SK-N-MC (cell line): ENCODE measurements around the gene FOXP4.

Source experiments
- DNase-seq: peaks from one replicate; pipeline ENCODE4 v3.0.0-alpha.2; 2011; ENCODE audit warnings: low read depth, low spot score
- H3K27ac ChIP-seq: fragments of 200-600 bp; sonication (generic); 2 replicates; pipeline ENCODE4 v1.5.1; 2016; ENCODE audit warnings: mixed run types
- H3K36me3 ChIP-seq: fragments of 200-600 bp; sonication (generic); 2 replicates; pipeline ENCODE4 v1.6.1; 2017; ENCODE audit warnings: antibody characterized with exemption, low read length, mixed read lengths; ENCODE audit not compliant: insufficient read depth
- H3K4me3 ChIP-seq: fragments of 200-600 bp; sonication (generic); 2 replicates; pipeline ENCODE4 v1.5.1; 2016
- H3K9ac ChIP-seq: fragments of 200-600 bp; sonication (generic); 2 replicates; pipeline ENCODE4 v1.8.0; 2017; ENCODE audit warnings: mixed run types, mixed read lengths; ENCODE audit not compliant: insufficient read length
- H3K9me3 ChIP-seq: fragments of 200-600 bp; sonication (generic); 2 replicates; pipeline ENCODE4 v1.6.1; 2017; ENCODE audit warnings: low read depth, mild to moderate bottlenecking, antibody characterized with exemption, low read length, moderate library complexity, mixed read lengths
- EZH2 ChIP-seq: fragments of 200-600 bp; sonication (generic); IDR thresholded peaks from one replicate; pipeline ENCODE4 v1.6.1; 2017; ENCODE audit warnings: antibody characterized with exemption
- FOXP2 ChIP-seq: optimal IDR thresholded peaks from 2 replicates; pipeline ENCODE3; 2011; ENCODE audit warnings: mild to moderate bottlenecking, moderate library complexity; ENCODE audit not compliant: insufficient read depth; ENCODE audit errors: extremely low read length, control extremely low read depth
- POLR2AphosphoS5 ChIP-seq: IDR thresholded peaks from 2 replicates; pipeline ENCODE4 v1.6.1; 2012; ENCODE audit warnings: mild to moderate bottlenecking, low read depth, low read length, borderline replicate concordance

Gene FOXP4

GRCh38 chr6:41644297-41644879 is 98.2 kb downstream of the FOXP4 start:
- peak overlapping the region; percentile 100 for H3K27ac ChIP-seq
- TF ChIP-seq EZH2 (no peak), FOXP2 (no peak), POLR2AphosphoS5 (peak; percentile 54; the same call in 1 of the 2 replicates)
- H3K9me3 ChIP-seq, result no peaks in the 10 kb centered on the region
- DNase-seq, result no peak
- H3K9ac ChIP-seq, result peak overlapping the region; percentile 73
- H3K36me3 ChIP-seq, result peaks cover 89% of the 10 kb centered on the region
- peak overlapping the region; percentile 72 for H3K4me3 ChIP-seq

GRCh38 chr6:41645007-41645618 is 98.9 kb downstream of the FOXP4 start:
- H3K4me3 ChIP-seq, result peak overlapping the region; percentile 72
- peak overlapping the region; percentile 46 for H3K9ac ChIP-seq
- peak overlapping the region; percentile 100 for H3K27ac ChIP-seq
- no peak for TF ChIP-seq POLR2AphosphoS5
- TF ChIP-seq FOXP2, result no peak
- no peak for TF ChIP-seq EZH2
- no peak for DNase-seq
- peaks cover 89% of the 10 kb centered on the region for H3K36me3 ChIP-seq
- no peaks in the 10 kb centered on the region for H3K9me3 ChIP-seq

- H3K9me3 ChIP-seq, result no peaks in the 10 kb centered on the region
- H3K4me3 ChIP-seq, result peak overlapping the region; percentile 72
- H3K27ac ChIP-seq, result peak overlapping the region; percentile 100
- no peak; the same call in 1 of the 2 replicates for TF ChIP-seq POLR2AphosphoS5
- no peak for TF ChIP-seq FOXP2
- no peak for TF ChIP-seq EZH2
- peaks cover 89% of the 10 kb centered on the region for H3K36me3 ChIP-seq
- H3K9ac ChIP-seq, result peak overlapping the region; percentile 46
- DNase-seq, result no peak
Observed at GRCh38 chr6:41646026-41646795, 100.0 kb downstream of the FOXP4 start.

GRCh38 chr6:41647061-41647511 is 100.9 kb downstream of the FOXP4 start:
- no peak overlapping the region for H3K9ac ChIP-seq
- H3K4me3 ChIP-seq, result no peak overlapping the region
- peak overlapping the region; percentile 100 for H3K27ac ChIP-seq
- H3K9me3 ChIP-seq, result no peaks in the 10 kb centered on the region
- no peak for DNase-seq
- TF ChIP-seq EZH2 (no peak), POLR2AphosphoS5 (no peak), FOXP2 (no peak)
- H3K36me3 ChIP-seq, result peaks cover 89% of the 10 kb centered on the region

- H3K36me3 ChIP-seq, result peaks cover 87% of the 10 kb centered on the region
- H3K9ac ChIP-seq, result peak overlapping the region; percentile 10
- H3K9me3 ChIP-seq, result no peaks in the 10 kb centered on the region
- H3K27ac ChIP-seq, result peak overlapping the region; percentile 86
- peak overlapping the region; percentile 37 for H3K4me3 ChIP-seq
- TF ChIP-seq EZH2, result no peak
- TF ChIP-seq POLR2AphosphoS5, result no peak
- TF ChIP-seq FOXP2, result no peak
- no peak for DNase-seq
Observed at GRCh38 chr6:41648070-41648585, 101.9 kb downstream of the FOXP4 start.

GRCh38 chr6:41648921-41649320 is 102.7 kb downstream of the FOXP4 start:
- Histone ChIP-seq H3K9ac (no peak overlapping the region), H3K4me3 (peak overlapping the region; percentile 37; the same call in 1 of the 2 replicates), H3K36me3 (peaks cover 94% of the 10 kb centered on the region), H3K27ac (peak overlapping the region; percentile 86), H3K9me3 (no peaks in the 10 kb centered on the region)
- TF ChIP-seq FOXP2 (no peak), POLR2AphosphoS5 (peak; percentile 55; the same call in 1 of the 2 replicates)
- no peak for DNase-seq

GRCh38 chr6:41649596-41649995 is 103.4 kb downstream of the FOXP4 start:
- TF ChIP-seq FOXP2 (no peak), POLR2AphosphoS5 (no peak), EZH2 (no peak)
- no peak overlapping the region; the same call in 1 of the 2 replicates for H3K4me3 ChIP-seq
- no peak overlapping the region for H3K9ac ChIP-seq
- no peak for DNase-seq
- H3K36me3 ChIP-seq, result peaks cover 96% of the 10 kb centered on the region
- H3K27ac ChIP-seq, result peak overlapping the region; percentile 86
- H3K9me3 ChIP-seq, result no peaks in the 10 kb centered on the region

- Histone ChIP-seq H3K9me3 (no peaks in the 10 kb centered on the region), H3K27ac (peak overlapping the region; percentile 86), H3K9ac (no peak overlapping the region), H3K4me3 (no peak overlapping the region), H3K36me3 (peaks cover 95% of the 10 kb centered on the region)
- no peak for TF ChIP-seq FOXP2
- TF ChIP-seq EZH2, result no peak
- DNase-seq, result no peak
Observed at GRCh38 chr6:41650120-41650519, 103.9 kb downstream of the FOXP4 start.
